Osteoblast (primary cell): ENCODE data around the gene KCNS3. TPM values are rescaled to one million over a fixed set of nuclear protein-coding genes. Genes with fewer than 3 reads are reported as not detected.

ENCODE experiments used
- DNase-seq: peaks from one replicate; pipeline ENCODE4 v3.0.0; 2011; ENCODE audit warnings: low spot score, mixed read lengths; ENCODE audit not compliant: insufficient read length; ENCODE audit errors: missing footprints
- H2AFZ ChIP-seq: 2 replicates; pipeline ENCODE4 v1.6.0; 2011; ENCODE audit warnings: mild to moderate bottlenecking, low read length
- H3K27ac ChIP-seq: 2 replicates; pipeline ENCODE4 v1.5.1; 2011; ENCODE audit warnings: mild to moderate bottlenecking, low read depth, low read length, moderate library complexity
- H3K27me3 ChIP-seq: 2 replicates; pipeline ENCODE4 v1.6.0; 2012; ENCODE audit warnings: mild to moderate bottlenecking, control low read depth, inconsistent platforms, low read length, moderate library complexity; ENCODE audit not compliant: insufficient read depth
- H3K36me3 ChIP-seq: 2 replicates; pipeline ENCODE4 v1.5.1; 2011; ENCODE audit warnings: mild to moderate bottlenecking, low read length, control low read depth, moderate library complexity; ENCODE audit not compliant: insufficient read depth
- H3K4me1 ChIP-seq: 2 replicates; pipeline ENCODE4 v1.5.1; 2011; ENCODE audit warnings: mild to moderate bottlenecking, low read length, control low read depth, moderate library complexity; ENCODE audit not compliant: insufficient read depth
- H3K4me2 ChIP-seq: 2 replicates; pipeline ENCODE4 v1.6.0; 2011; ENCODE audit warnings: mild to moderate bottlenecking, low read length; ENCODE audit not compliant: insufficient read depth
- H3K4me3 ChIP-seq: fragments of 200-600 bp; sonication (generic); 3 replicates; pipeline ENCODE4 v1.5.1; 2012; ENCODE audit warnings: mild to moderate bottlenecking, low read length, inconsistent platforms; ENCODE audit not compliant: insufficient read depth
- H3K79me2 ChIP-seq: 2 replicates; pipeline ENCODE4 v1.6.0; 2012; ENCODE audit warnings: mild to moderate bottlenecking, low read length, control low read depth, inconsistent platforms; ENCODE audit not compliant: insufficient read depth
- H3K9me3 ChIP-seq: 2 replicates; pipeline ENCODE4 v1.5.1; 2011; ENCODE audit warnings: low read depth, low read length, control low read depth
- H4K20me1 ChIP-seq: 2 replicates; pipeline ENCODE4 v1.6.0; 2012; ENCODE audit warnings: mild to moderate bottlenecking, low read length, control low read depth; ENCODE audit not compliant: insufficient read depth
- CTCF ChIP-seq: IDR thresholded peaks from 2 replicates; pipeline ENCODE4 v1.5.1; 2011; ENCODE audit warnings: mild to moderate bottlenecking, low read depth, low read length, moderate library complexity; ENCODE audit errors: extremely low read depth
- total RNA-seq: library from RNA; depleted of rRNA; stranded (reverse); fragments of >200 nt; gene quantifications from 2 replicates; pipeline ENCODE4 v1.2.3, GENCODE V29; 2012

The KCNS3 gene
- total RNA-seq, 1 donor: 1.8 TPM

GRCh38 chr2:17976871-17977746, 98.6 kb downstream of the KCNS3 start:
- no peaks in the 10 kb centered on the region for H3K36me3 ChIP-seq
- H3K27me3 ChIP-seq: no peaks in the 10 kb centered on the region
- no peaks in the 10 kb centered on the region for H4K20me1 ChIP-seq
- peak overlapping the region; percentile 46 for H2AFZ ChIP-seq
- no peaks in the 10 kb centered on the region for H3K79me2 ChIP-seq
- peak overlapping the region; percentile 70 for H3K4me2 ChIP-seq
- H3K4me1 ChIP-seq: peaks cover 37% of the 10 kb centered on the region
- DNase-seq: peak; percentile 66
- no peak for TF ChIP-seq CTCF
- H3K9me3 ChIP-seq: no peaks in the 10 kb centered on the region
- peak overlapping the region; percentile 21 for H3K4me3 ChIP-seq
- H3K27ac ChIP-seq: peak overlapping the region; percentile 79

- Histone ChIP-seq H3K4me3 (no peak overlapping the region), H2AFZ (no peak overlapping the region), H3K36me3 (no peaks in the 10 kb centered on the region), H4K20me1 (no peaks in the 10 kb centered on the region), H3K27ac (peak overlapping the region; percentile 3), H3K79me2 (no peaks in the 10 kb centered on the region), H3K27me3 (no peaks in the 10 kb centered on the region), H3K4me2 (no peak overlapping the region), H3K4me1 (peaks cover 37% of the 10 kb centered on the region), H3K9me3 (no peaks in the 10 kb centered on the region)
- no peak for TF ChIP-seq CTCF
- DNase-seq: peak; percentile 81
Measured at GRCh38 chr2:17979707-17980106, 101.2 kb downstream of the KCNS3 start.

GRCh38 chr2:17981936-17982335, 103.5 kb downstream of the KCNS3 start:
- Histone ChIP-seq H3K9me3 (no peaks in the 10 kb centered on the region), H3K36me3 (no peaks in the 10 kb centered on the region), H3K79me2 (no peaks in the 10 kb centered on the region), H3K4me3 (no peak overlapping the region), H3K4me1 (peaks cover 30% of the 10 kb centered on the region), H3K4me2 (no peak overlapping the region), H4K20me1 (no peaks in the 10 kb centered on the region), H3K27ac (no peak overlapping the region), H2AFZ (no peak overlapping the region), H3K27me3 (no peaks in the 10 kb centered on the region)
- TF ChIP-seq CTCF: no peak
- DNase-seq: no peak

Other genes starting within 250 kb of the KCNS3 start
- gene SMC6, start 124.9 kb upstream of the KCNS3 start, total RNA-seq: 22.4 and 25.3 TPM in 2 replicates
- gene GEN1, start 124.5 kb upstream of the KCNS3 start, total RNA-seq: 8.3 and 12.4 TPM in 2 replicates
- gene MSGN1, start 62.2 kb upstream of the KCNS3 start, total RNA-seq: not detected in 2 replicates